NB4 (cell line): ENCODE results near the gene IMMP2L.

Experiments
- MYC ChIP-seq: IDR thresholded peaks from 2 replicates; pipeline ENCODE4 v1.6.1; 2011; ENCODE audit warnings: low read depth, low read length
- TF ChIP-seq, protein P1 (sequence below): IDR thresholded peaks from one replicate; pipeline ENCODE4 v1.5.1; 2012; ENCODE audit warnings: low read depth, low read length

DNA sequence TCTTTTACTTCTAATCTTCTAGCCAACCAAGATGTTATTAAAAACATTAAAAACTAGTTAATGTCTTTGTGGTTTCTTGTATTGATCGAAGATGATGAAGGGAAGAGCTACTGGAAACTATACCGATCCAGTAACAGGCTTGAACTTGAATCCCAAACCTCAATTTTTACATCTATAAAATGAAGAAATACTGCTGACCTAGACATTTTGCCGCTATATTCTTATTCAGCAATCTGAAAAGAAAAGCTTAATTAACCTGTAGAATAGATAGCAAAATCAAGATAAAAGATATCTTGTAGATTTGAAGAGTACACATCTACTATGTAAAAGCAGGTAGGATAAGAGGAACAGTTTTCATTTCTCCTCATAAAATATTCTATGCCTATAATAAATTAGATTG is 797.4 kb downstream of the IMMP2L start:
- no peak for TF ChIP-seq MYC
- TF ChIP-seq, protein P1, sequence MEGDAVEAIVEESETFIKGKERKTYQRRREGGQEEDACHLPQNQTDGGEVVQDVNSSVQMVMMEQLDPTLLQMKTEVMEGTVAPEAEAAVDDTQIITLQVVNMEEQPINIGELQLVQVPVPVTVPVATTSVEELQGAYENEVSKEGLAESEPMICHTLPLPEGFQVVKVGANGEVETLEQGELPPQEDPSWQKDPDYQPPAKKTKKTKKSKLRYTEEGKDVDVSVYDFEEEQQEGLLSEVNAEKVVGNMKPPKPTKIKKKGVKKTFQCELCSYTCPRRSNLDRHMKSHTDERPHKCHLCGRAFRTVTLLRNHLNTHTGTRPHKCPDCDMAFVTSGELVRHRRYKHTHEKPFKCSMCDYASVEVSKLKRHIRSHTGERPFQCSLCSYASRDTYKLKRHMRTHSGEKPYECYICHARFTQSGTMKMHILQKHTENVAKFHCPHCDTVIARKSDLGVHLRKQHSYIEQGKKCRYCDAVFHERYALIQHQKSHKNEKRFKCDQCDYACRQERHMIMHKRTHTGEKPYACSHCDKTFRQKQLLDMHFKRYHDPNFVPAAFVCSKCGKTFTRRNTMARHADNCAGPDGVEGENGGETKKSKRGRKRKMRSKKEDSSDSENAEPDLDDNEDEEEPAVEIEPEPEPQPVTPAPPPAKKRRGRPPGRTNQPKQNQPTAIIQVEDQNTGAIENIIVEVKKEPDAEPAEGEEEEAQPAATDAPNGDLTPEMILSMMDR: no peak
